Hematopoietic multipotent progenitor cell (in vitro differentiated cells): ENCODE data around the gene ANKRD45. TPM values are rescaled to one million over a fixed set of nuclear protein-coding genes. Genes with fewer than 3 reads are reported as not detected.
"Not testable (repeated sequence)": the region's sequence is repeated elsewhere in the genome, so short reads cannot be mapped to it uniquely, and the experiment has no call there.

Experiments
- DNase-seq, 3 donors: peaks; one replicate each; pipeline ENCODE4 v3.0.0-alpha.2; 2011 to 2015; ENCODE audit warnings: low read depth in 2 of 3, low spot score in 2 of 3
- total RNA-seq: library from RNA; depleted of rRNA; stranded (reverse); fragments of >200 nt; gene quantifications from one replicate; pipeline ENCODE4 v1.2.3, GENCODE V29; 2012

ANKRD45 gene
- total RNA-seq, 1 donor: under 0.01 TPM

GRCh38 chr1:173646656-173647055 is 23.0 kb downstream of the ANKRD45 start:
- no peak for DNase-seq

GRCh38 chr1:173642450-173643139 is 27.1 kb downstream of the ANKRD45 start:
- not testable (repeated sequence) for DNase-seq

GRCh38 chr1:173639102-173639501 is 30.5 kb downstream of the ANKRD45 start:
- no peak for DNase-seq

GRCh38 chr1:173638043-173639021 is 31.3 kb downstream of the ANKRD45 start:
- no peak for DNase-seq

- not testable (repeated sequence) for DNase-seq
Measured at GRCh38 chr1:173637236-173638042, 32.2 kb downstream of the ANKRD45 start.

GRCh38 chr1:173635116-173635515 is 34.5 kb downstream of the ANKRD45 start, which contains the start of gene TEX50:
TEX50 (plus strand) TSS chr1:173635338; CDS start chr1:173635522, 184 bp downstream.
- DNase-seq: no peak

GRCh38 chr1:173628888-173629287 is 40.8 kb downstream of the ANKRD45 start:
- DNase-seq: no peak

GRCh38 chr1:173627269-173627668 is 42.4 kb downstream of the ANKRD45 start:
- DNase-seq: no peak

- DNase-seq: no peak
Measured at GRCh38 chr1:173616859-173617258, 52.8 kb downstream of the ANKRD45 start.

GRCh38 chr1:173613086-173613485 is 56.6 kb downstream of the ANKRD45 start:
- not testable (repeated sequence) for DNase-seq

- no peak for DNase-seq
Measured at GRCh38 chr1:173608503-173609216, 61.0 kb downstream of the ANKRD45 start.

- DNase-seq: peak in 1 of 3 donors; percentile 7
Measured at GRCh38 chr1:173603056-173603591, 66.5 kb downstream of the ANKRD45 start, which contains the start of gene SLC9C2. SLC9C2 (minus strand) TSS chr1:173603072; CDS start chr1:173601776, 1,296 bp downstream.

GRCh38 chr1:173601588-173601987 is 68.1 kb downstream of the ANKRD45 start:
- no peak for DNase-seq

GRCh38 chr1:173596097-173596825 is 73.4 kb downstream of the ANKRD45 start:
- DNase-seq: no peak

- DNase-seq: not testable (repeated sequence)
Measured at GRCh38 chr1:173591138-173591537, 78.5 kb downstream of the ANKRD45 start.

- no peak for DNase-seq
Measured at GRCh38 chr1:173590557-173590956, 79.1 kb downstream of the ANKRD45 start.

GRCh38 chr1:173581383-173582079 is 88.1 kb downstream of the ANKRD45 start:
- DNase-seq: no peak

GRCh38 chr1:173580658-173581057 is 89.0 kb downstream of the ANKRD45 start:
- no peak for DNase-seq
